ENCODE results near the gene DNAAF5. TPM values are rescaled to one million over a fixed set of nuclear protein-coding genes. Genes with fewer than 3 reads are reported as not detected.

Gene DNAAF5
- total RNA-seq, 4 donors from 2014 or later = 5.6 to 34.3 (median 13.3) TPM

- no peak overlapping the region for H3K4me3 ChIP-seq
- intact Hi-C loops (cut with DNase I; ENCODE audit: low total_unique reads) = no loop called here
- H3K27ac ChIP-seq = no peak overlapping the region
Measured at GRCh38 chr7:778271-778967, 51.9 kb downstream of the DNAAF5 start.

GRCh38 chr7:778968-779451 is 52.5 kb downstream of the DNAAF5 start:
- no peaks in the 10 kb centered on the region for H3K36me3 ChIP-seq
- no peak overlapping the region for H3K4me3 ChIP-seq
- DNase-seq = no peak
- intact Hi-C loops (cut with DNase I; ENCODE audit: low total_unique reads) = no loop called here
- H3K9me3 ChIP-seq = no peaks in the 10 kb centered on the region
- TF ChIP-seq, protein P1, sequence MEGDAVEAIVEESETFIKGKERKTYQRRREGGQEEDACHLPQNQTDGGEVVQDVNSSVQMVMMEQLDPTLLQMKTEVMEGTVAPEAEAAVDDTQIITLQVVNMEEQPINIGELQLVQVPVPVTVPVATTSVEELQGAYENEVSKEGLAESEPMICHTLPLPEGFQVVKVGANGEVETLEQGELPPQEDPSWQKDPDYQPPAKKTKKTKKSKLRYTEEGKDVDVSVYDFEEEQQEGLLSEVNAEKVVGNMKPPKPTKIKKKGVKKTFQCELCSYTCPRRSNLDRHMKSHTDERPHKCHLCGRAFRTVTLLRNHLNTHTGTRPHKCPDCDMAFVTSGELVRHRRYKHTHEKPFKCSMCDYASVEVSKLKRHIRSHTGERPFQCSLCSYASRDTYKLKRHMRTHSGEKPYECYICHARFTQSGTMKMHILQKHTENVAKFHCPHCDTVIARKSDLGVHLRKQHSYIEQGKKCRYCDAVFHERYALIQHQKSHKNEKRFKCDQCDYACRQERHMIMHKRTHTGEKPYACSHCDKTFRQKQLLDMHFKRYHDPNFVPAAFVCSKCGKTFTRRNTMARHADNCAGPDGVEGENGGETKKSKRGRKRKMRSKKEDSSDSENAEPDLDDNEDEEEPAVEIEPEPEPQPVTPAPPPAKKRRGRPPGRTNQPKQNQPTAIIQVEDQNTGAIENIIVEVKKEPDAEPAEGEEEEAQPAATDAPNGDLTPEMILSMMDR (IDR thresholded peaks at IDR 0.05) = no peak
- no peak for TF ChIP-seq POLR2A (IDR thresholded peaks at IDR 0.05)
- H3K27me3 ChIP-seq = no peaks in the 10 kb centered on the region
- H3K4me1 ChIP-seq = no peaks in the 10 kb centered on the region
- no peak overlapping the region for H3K27ac ChIP-seq

More at GRCh38 chr7:778271-778967, 51.9 kb downstream of the DNAAF5 start:
- Histone ChIP-seq H3K27me3 (no peaks in the 10 kb centered on the region), H3K9me3 (no peaks in the 10 kb centered on the region), H3K36me3 (no peaks in the 10 kb centered on the region), H3K4me1 (no peaks in the 10 kb centered on the region)
- TF ChIP-seq POLR2A (IDR thresholded peaks at IDR 0.05) = no peak
- TF ChIP-seq, protein P1 (IDR thresholded peaks at IDR 0.05) = no peak
- no peak for DNase-seq

DNA sequence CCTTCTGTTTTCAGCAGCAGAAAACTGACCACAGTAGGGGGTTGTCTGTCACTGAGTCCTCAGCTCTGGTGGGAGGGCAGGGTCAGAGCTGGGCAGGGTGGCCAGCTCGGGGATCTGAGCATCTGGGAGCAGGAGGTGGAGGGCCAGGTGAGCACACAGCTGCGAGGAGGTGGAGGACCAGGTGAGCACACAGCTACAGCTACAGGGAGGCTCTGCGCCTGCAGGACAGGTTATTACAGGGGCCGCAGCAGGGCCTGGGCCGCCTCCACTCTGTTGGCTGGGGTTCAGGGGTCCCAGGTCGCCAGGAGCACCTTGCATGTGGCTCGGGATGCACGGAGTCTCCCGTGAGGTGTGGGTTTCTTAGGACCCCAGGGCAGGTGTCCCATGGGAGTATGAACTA is 53.0 kb downstream of the DNAAF5 start:
- no peak for DNase-seq
- Histone ChIP-seq H3K27ac (no peak overlapping the region), H3K9me3 (no peaks in the 10 kb centered on the region), H3K27me3 (no peaks in the 10 kb centered on the region), H3K4me3 (no peak overlapping the region), H3K4me1 (no peaks in the 10 kb centered on the region), H3K36me3 (no peaks in the 10 kb centered on the region)
- intact Hi-C loops (cut with DNase I; ENCODE audit: low total_unique reads) = no loop called here
- TF ChIP-seq, protein P1 (IDR thresholded peaks at IDR 0.05) = no peak
- TF ChIP-seq POLR2A (IDR thresholded peaks at IDR 0.05) = no peak

DNA sequence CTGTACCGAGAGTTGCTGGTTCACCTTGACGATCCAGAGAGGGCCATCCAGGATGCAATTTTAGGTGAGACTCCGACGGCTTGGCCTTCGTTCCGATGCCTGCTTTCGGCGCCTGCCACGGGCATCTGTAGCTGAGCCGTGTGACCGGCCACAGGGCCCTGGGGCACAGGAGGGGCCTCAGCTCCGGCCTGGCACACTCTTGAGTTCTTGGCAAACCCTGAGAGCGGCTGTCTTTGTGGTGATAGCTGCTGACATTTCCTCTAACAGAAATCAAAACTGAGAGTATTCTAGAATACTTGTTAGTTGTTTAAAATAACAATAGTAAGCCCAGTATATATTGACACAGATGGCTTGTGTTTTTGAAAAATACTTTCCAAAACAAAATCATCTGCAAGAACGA is 53.6 kb downstream of the DNAAF5 start:
- Histone ChIP-seq H3K36me3 (no peaks in the 10 kb centered on the region), H3K27ac (no peak overlapping the region)

GRCh38 chr7:780516-780915 is 54.0 kb downstream of the DNAAF5 start:
- intact Hi-C loops (cut with DNase I; ENCODE audit: low total_unique reads) = loop anchor here (10.0 kb wide), 1 partner anchor 94 kb away; the partner anchor contains the start of gene GET4

More for the DNA sequence above, 53.6 kb downstream of the DNAAF5 start:
- Histone ChIP-seq H3K9me3 (no peaks in the 10 kb centered on the region), H3K27me3 (no peaks in the 10 kb centered on the region), H3K4me3 (no peak overlapping the region), H3K4me1 (no peaks in the 10 kb centered on the region)
- TF ChIP-seq, protein P1 (IDR thresholded peaks at IDR 0.05) = no peak
- TF ChIP-seq POLR2A (IDR thresholded peaks at IDR 0.05) = no peak
- no peak for DNase-seq
- intact Hi-C loops (cut with DNase I; ENCODE audit: low total_unique reads) = loop anchor here (10.0 kb wide), 1 partner anchor 95 kb away; the partner anchor contains the start of gene GET4

More at GRCh38 chr7:780516-780915, 54.0 kb downstream of the DNAAF5 start:
- H3K36me3 ChIP-seq = no peaks in the 10 kb centered on the region
- peak overlapping the region in 1 of 2 donors; percentile 77 for H3K27ac ChIP-seq
- H3K4me1 ChIP-seq = no peaks in the 10 kb centered on the region
- H3K4me3 ChIP-seq = no peak overlapping the region
- no peak for TF ChIP-seq POLR2A (IDR thresholded peaks at IDR 0.05)
- TF ChIP-seq, protein P1 (IDR thresholded peaks at IDR 0.05) = no peak
- no peaks in the 10 kb centered on the region for H3K9me3 ChIP-seq
- no peak for DNase-seq
- no peaks in the 10 kb centered on the region for H3K27me3 ChIP-seq

Data from uterus (tissue), 4 donors.